GM12864 (cell line): Measurements from ENCODE around the gene LINC00305.

Experiments used
- DNase-seq: peaks from one replicate; pipeline ENCODE4 v3.0.0-alpha.2; 2011; ENCODE audit warnings: low read depth
- H3K4me3 ChIP-seq: 2 replicates; pipeline ENCODE4 v1.5.1; 2011; ENCODE audit warnings: mild to moderate bottlenecking, low read depth, low read length, control low read depth
- CTCF ChIP-seq: IDR thresholded peaks from 2 replicates; pipeline ENCODE4 v1.5.1; 2011; ENCODE audit warnings: low read depth, mild to moderate bottlenecking, moderate library complexity, low read length, control low read depth, inconsistent platforms; ENCODE audit errors: missing control alignments

Gene LINC00305

GRCh38 chr18:64178860-64179259 lies 30.0 kb upstream of the LINC00305 start:
- no peak overlapping the region for H3K4me3 ChIP-seq
- TF ChIP-seq CTCF = no peak
- DNase-seq = no peak

GRCh38 chr18:64175432-64175831 lies 26.5 kb upstream of the LINC00305 start:
- no peak for TF ChIP-seq CTCF
- DNase-seq = no peak
- H3K4me3 ChIP-seq = no peak overlapping the region

GRCh38 chr18:64171576-64171975 lies 22.7 kb upstream of the LINC00305 start:
- TF ChIP-seq CTCF = no peak
- no peak for DNase-seq
- no peak overlapping the region for H3K4me3 ChIP-seq

GRCh38 chr18:64167408-64167925 lies 18.6 kb upstream of the LINC00305 start:
- no peak for TF ChIP-seq CTCF
- no peak overlapping the region for H3K4me3 ChIP-seq
- no peak for DNase-seq

GRCh38 chr18:64165906-64166305 lies 17.0 kb upstream of the LINC00305 start:
- no peak overlapping the region for H3K4me3 ChIP-seq
- no peak for TF ChIP-seq CTCF

GRCh38 chr18:64164883-64165282 lies 16.0 kb upstream of the LINC00305 start:
- DNase-seq = no peak
- H3K4me3 ChIP-seq = no peak overlapping the region
- TF ChIP-seq CTCF = no peak

More at GRCh38 chr18:64165906-64166305, 17.0 kb upstream of the LINC00305 start:
- DNase-seq = no peak

GRCh38 chr18:64149916-64150438 lies 1.1 kb upstream of the LINC00305 start:
- H3K4me3 ChIP-seq = no peak overlapping the region
- DNase-seq = no peak

More at GRCh38 chr18:64149916-64150438, 1.1 kb upstream of the LINC00305 start:
- TF ChIP-seq CTCF = no peak
